Liver (tissue), 9 donors: Measurements from ENCODE around the gene PCNT. TPM values are rescaled to one million over a fixed set of nuclear protein-coding genes. Genes with fewer than 3 reads are reported as not detected.

Experiments
- DNase-seq: peaks from one replicate; pipeline ENCODE4 v3.0.0-alpha.2; 2017; ENCODE audit warnings: low spot score
- H3K27ac ChIP-seq, 2 donors: one replicate each; pipeline ENCODE4 v1.7.0; 2013; ENCODE audit warnings: inconsistent platforms in 2 of 2, low read length in 2 of 2, control low read depth in 1 of 2, low read depth in 1 of 2, mild to moderate bottlenecking in 1 of 2
- H3K27me3 ChIP-seq, 4 donors: one replicate each; pipeline versions ENCODE4 v1.6.1 to v1.7.0; 2013; ENCODE audit warnings: low read length in 3 of 4, inconsistent platforms in 1 of 4, mild to moderate bottlenecking in 1 of 4, moderate library complexity in 1 of 4; ENCODE audit not compliant: control insufficient read depth in 4 of 4, insufficient read depth in 4 of 4
- H3K36me3 ChIP-seq, 4 donors: one replicate each; pipeline versions ENCODE4 v1.6.1 to v1.7.0; 2013; ENCODE audit warnings: low read length in 3 of 4, mild to moderate bottlenecking in 3 of 4, low read depth in 1 of 4, moderate library complexity in 1 of 4; ENCODE audit not compliant: control insufficient read depth in 4 of 4, insufficient read depth in 3 of 4
- H3K4me1 ChIP-seq, 4 donors: one replicate each; pipeline versions ENCODE4 v1.6.1 to v1.7.0; 2013; ENCODE audit warnings: low read length in 3 of 4, mild to moderate bottlenecking in 3 of 4, moderate library complexity in 1 of 4; ENCODE audit not compliant: control insufficient read depth in 4 of 4, insufficient read depth in 4 of 4
- H3K4me3 ChIP-seq, 3 donors: one replicate each; pipeline versions ENCODE4 v1.6.1 to v1.7.0; 2013; ENCODE audit warnings: low read length in 3 of 3, control low read depth in 1 of 3, low read depth in 1 of 3, mild to moderate bottlenecking in 1 of 3
- H3K9ac ChIP-seq, 2 donors: one replicate each; pipeline ENCODE4 v1.7.0; 2013; ENCODE audit warnings: low read length in 2 of 2, mild to moderate bottlenecking in 2 of 2, moderate library complexity in 2 of 2, control low read depth in 1 of 2, low read depth in 1 of 2
- H3K9me3 ChIP-seq, 4 donors: one replicate each; pipeline versions ENCODE4 v1.6.1 to v1.7.0; 2013; ENCODE audit warnings: low read length in 3 of 4; ENCODE audit not compliant: control insufficient read depth in 4 of 4
- ATF3 ChIP-seq: IDR thresholded peaks from 2 replicates; pipeline ENCODE4 v1.6.1; 2016; ENCODE audit warnings: antibody characterized with exemption
- EGR1 ChIP-seq, 2 donors: IDR thresholded peaks; 2 replicates each; pipeline ENCODE4 v1.6.1; 2016 to 2018; ENCODE audit warnings: antibody characterized with exemption in 2 of 2, low read depth in 2 of 2
- FOXA1 ChIP-seq: IDR thresholded peaks from 2 replicates; pipeline ENCODE4 v1.6.1; 2016; ENCODE audit warnings: antibody characterized with exemption
- GABPA ChIP-seq, 2 donors: IDR thresholded peaks in 1 of 2; conservative IDR thresholded peaks in 1 of 2; 2 replicates each; pipeline ENCODE4 v1.6.1; 2016; ENCODE audit warnings: antibody characterized with exemption in 2 of 2, mild to moderate bottlenecking in 1 of 2, moderate library complexity in 1 of 2
- HNF4A ChIP-seq, 2 donors: conservative IDR thresholded peaks; 2 replicates each; pipeline ENCODE4 v1.6.1; 2016; ENCODE audit warnings: antibody characterized with exemption in 2 of 2, mild to moderate bottlenecking in 2 of 2
- HNF4G ChIP-seq: IDR thresholded peaks from 2 replicates; pipeline ENCODE4 v1.6.1; 2016; ENCODE audit warnings: antibody characterized with exemption
- JUND ChIP-seq, 2 donors: IDR thresholded peaks; 2 replicates each; pipeline ENCODE4 v1.6.1; 2016; ENCODE audit warnings: antibody characterized with exemption in 2 of 2
- NR2F2 ChIP-seq: IDR thresholded peaks from 2 replicates; pipeline ENCODE4 v1.6.1; 2016; ENCODE audit warnings: antibody characterized with exemption
- RAD21 ChIP-seq, 2 donors: IDR thresholded peaks; 2 replicates each; pipeline ENCODE4 v1.6.1; 2016; ENCODE audit warnings: antibody characterized with exemption in 2 of 2, mild to moderate bottlenecking in 2 of 2
- REST ChIP-seq: IDR thresholded peaks from 2 replicates; pipeline ENCODE4 v1.6.1; 2016; ENCODE audit warnings: antibody characterized with exemption, mild to moderate bottlenecking
- SP1 ChIP-seq: IDR thresholded peaks from 2 replicates; pipeline ENCODE4 v1.6.1; 2018; ENCODE audit warnings: antibody characterized with exemption, mild to moderate bottlenecking
- TAF1 ChIP-seq: conservative IDR thresholded peaks from 2 replicates; pipeline ENCODE4 v1.6.1; 2016; ENCODE audit warnings: antibody characterized with exemption, mild to moderate bottlenecking
- YY1 ChIP-seq: IDR thresholded peaks from 2 replicates; pipeline ENCODE4 v1.6.1; 2016; ENCODE audit warnings: antibody characterized with exemption, mild to moderate bottlenecking
- WGBS: extraction: QIAGEN DNeasy Blood & Tissue Kit; methylation state at CpG from one replicate; pipeline ENCODE4 v1.1.7; 2013; 5-methylcytosine and 5-hydroxymethylcytosine counted together
- polyA plus RNA-seq, 2 donors: library from polyadenylated mRNA; stranded (reverse) in 1 of 2; unstranded in 1 of 2; fragments of 200-250 nt in 1 of 2; fragments of >200 nt in 1 of 2; fragmentation: Nextera tagmentation in 1 of 2; extraction: Ambion mirVana in 1 of 2; gene quantifications; one replicate each; pipeline versions ENCODE4 v1.2.1 to v1.2.3, GENCODE V29; 2013 to 2015
- total RNA-seq, 2 donors: library from RNA; depleted of rRNA; stranded (reverse); fragments of >200 nt; gene quantifications; one replicate each; pipeline ENCODE4 v1.2.3, GENCODE V29; 2014
- TF ChIP-seq, protein P1 (sequence below): IDR thresholded peaks from 2 replicates; pipeline ENCODE4 v1.6.1; 2016; ENCODE audit warnings: antibody characterized with exemption
- donor health status: healthy.
- donor health status: healthy.
- donor health status: healthy.
- donor health status: healthy.
- donor health status: healthy.

PCNT gene
- total and polyA plus RNA-seq, 4 donors = 6.7 to 36.8 (median 15.2) TPM

- TF ChIP-seq JUND (IDR thresholded peaks at IDR 0.05) = no peak
- TF ChIP-seq FOXA1 = no peak
- TF ChIP-seq GABPA (IDR thresholded peaks at IDR 0.05 in 1 of 2, conservative IDR thresholded peaks at IDR 0.05 in 1 of 2) = no peak
- TF ChIP-seq ATF3 = no peak
- no peak for TF ChIP-seq SP1
- TF ChIP-seq HNF4A (conservative IDR thresholded peaks at IDR 0.05) = no peak
- TF ChIP-seq, protein P1, sequence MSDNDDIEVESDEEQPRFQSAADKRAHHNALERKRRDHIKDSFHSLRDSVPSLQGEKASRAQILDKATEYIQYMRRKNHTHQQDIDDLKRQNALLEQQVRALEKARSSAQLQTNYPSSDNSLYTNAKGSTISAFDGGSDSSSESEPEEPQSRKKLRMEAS = no peak
- no peak for DNase-seq
- Histone ChIP-seq H3K4me3 (no peak overlapping the region), H3K9ac (no peak overlapping the region), H3K4me1 (peaks cover 3 to 21% (median 15%) of the 10 kb centered on the region in 4 donors), H3K27ac (no peak overlapping the region), H3K36me3 (peaks cover 2 to 8% (median 5%) of the 10 kb centered on the region in 4 donors), H3K27me3 (no peaks in the 10 kb centered on the region), H3K9me3 (no peaks in the 10 kb centered on the region)
- 94% methylated on average over 4 of the region's 4 CpGs for WGBS
These were observed 3.8 kb downstream of the PCNT start for GRCh38 chr21:46327711-46328110.

DNA sequence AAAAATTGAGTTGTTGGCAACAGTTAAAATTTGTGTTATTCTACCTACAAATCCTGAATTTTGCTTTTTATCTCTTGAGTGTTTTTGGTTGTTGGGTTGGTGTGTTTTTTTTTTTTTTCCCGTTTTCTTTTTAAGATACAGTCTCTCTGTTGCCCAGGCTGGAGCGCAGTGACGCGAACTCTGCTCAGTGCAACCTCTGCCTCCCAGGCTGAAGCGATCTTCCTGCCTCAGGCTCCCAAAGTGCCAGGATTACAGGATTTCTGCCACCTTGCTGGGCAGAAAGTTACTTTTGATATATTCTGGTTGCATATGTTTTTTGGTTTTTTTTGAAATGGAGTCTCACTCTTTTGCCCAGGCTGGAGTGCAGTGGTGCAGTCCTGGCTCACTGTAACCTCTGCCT is 4.2 kb downstream of the PCNT start:
- no peaks in the 10 kb centered on the region for H3K27me3 ChIP-seq
- no peak overlapping the region for H3K4me3 ChIP-seq
- peaks cover 2 to 8% (median 5%) of the 10 kb centered on the region in 4 donors for H3K36me3 ChIP-seq
- TF ChIP-seq YY1 (no peak), HNF4G (no peak), JUND (IDR thresholded peaks at IDR 0.05) (no peak), NR2F2 (no peak), TAF1 (no peak), ATF3 (no peak)
- TF ChIP-seq, protein P1 = no peak
- H3K27ac ChIP-seq = no peak overlapping the region
- H3K4me1 ChIP-seq = peaks cover under 1 to 17% (median 10%) of the 10 kb centered on the region in 4 donors
- DNase-seq = no peak
- WGBS = 79% methylated on average over 5 of the region's 5 CpGs
- H3K9me3 ChIP-seq = no peaks in the 10 kb centered on the region
- no peak overlapping the region for H3K9ac ChIP-seq

DNA sequence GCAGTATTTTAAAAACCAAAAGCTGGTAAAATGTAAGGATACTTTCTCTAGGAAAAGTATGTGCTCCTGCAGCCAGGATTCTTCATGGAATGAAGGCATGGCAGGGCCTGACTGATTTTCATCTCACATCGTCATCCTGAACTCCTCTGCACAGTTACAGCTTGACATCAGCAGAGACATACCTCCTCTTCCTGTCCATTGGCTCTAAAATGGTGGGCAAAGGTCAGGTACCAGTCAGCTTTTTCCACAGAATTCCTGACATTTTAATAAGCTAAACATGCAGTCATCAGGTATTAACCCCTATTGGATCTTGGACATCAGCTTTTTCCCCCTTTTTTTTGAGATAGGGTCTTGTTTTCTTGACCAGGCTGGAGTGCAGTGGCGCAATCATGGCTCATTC is 5.8 kb downstream of the PCNT start:
- Histone ChIP-seq H3K27me3 (no peaks in the 10 kb centered on the region), H3K4me3 (no peak overlapping the region), H3K36me3 (peaks cover 2 to 14% (median 8%) of the 10 kb centered on the region in 4 donors), H3K9ac (no peak overlapping the region), H3K9me3 (no peaks in the 10 kb centered on the region), H3K4me1 (peaks cover 0 to 11% (median 6%) of the 10 kb centered on the region in 4 donors), H3K27ac (no peak overlapping the region)
- TF ChIP-seq NR2F2 (no peak), EGR1 (IDR thresholded peaks at IDR 0.05; ENCODE audit: low read depth in 2 of 2) (no peak), JUND (IDR thresholded peaks at IDR 0.05) (no peak), TAF1 (no peak), SP1 (no peak), HNF4G (no peak), HNF4A (conservative IDR thresholded peaks at IDR 0.05) (no peak), REST (no peak), RAD21 (IDR thresholded peaks at IDR 0.05) (no peak), YY1 (no peak)
- TF ChIP-seq, protein P1 = no peak
- no peak for DNase-seq
- WGBS = 96% methylated on average over 2 of the region's 2 CpGs
